SK-N-SH (cell line): ENCODE data around the gene SIN3A. TPM values are rescaled to one million over a fixed set of nuclear protein-coding genes. Genes with fewer than 3 reads are reported as not detected.

Source experiments
- CTCF ChIA-PET: fragments of 300-600, 350-600 bp; formaldehyde crosslinking; extraction: SDS; loops from one replicate; lab custom pipeline; 2021; lab: Yijun Ruan, JAX
- POLR2A ChIA-PET: fragments of 350-600 bp; sonication (Branson Sonifier 250); formaldehyde crosslinking; extraction: SDS; loops from one replicate; lab custom pipeline; 2020; ENCODE audit warnings: antibody characterized with exemption, inconsistent platforms; lab: Yijun Ruan, JAX
- DNase-seq: peaks from one replicate; pipeline ENCODE4 v3.0.0; 2012
- H2AFZ ChIP-seq: fragments of 200-600 bp; sonication (generic); 2 replicates; pipeline ENCODE4 v1.8.1; 2016; ENCODE audit warnings: antibody characterized with exemption, mild to moderate bottlenecking, low read depth
- H3F3A ChIP-seq: fragments of 200-600 bp; sonication (generic); replicated peaks from 2 replicates; pipeline ENCODE3; 2016; ENCODE audit warnings: antibody characterized with exemption, mild to moderate bottlenecking; ENCODE audit not compliant: insufficient read depth
- H3K27ac ChIP-seq, 2 experiments: fragments of 200-500 bp in 1 of 2; fragments of 200-600 bp in 1 of 2; sonication (Bioruptor generic) in 1 of 2; sonication (generic), shearing (Covaris generic) in 1 of 2; 2 replicates each; pipeline versions ENCODE4 v1.5.1 to v1.6.1; 2014 to 2016; ENCODE audit warnings: low read depth in 2 of 2, inconsistent platforms in 1 of 2, low read length in 1 of 2, mild to moderate bottlenecking in 1 of 2, mixed read lengths in 1 of 2
- H3K27me3 ChIP-seq: fragments of 200-600 bp; sonication (generic), shearing (Covaris generic); 2 replicates; pipeline ENCODE4 v1.6.1; 2016; ENCODE audit warnings: mixed run types; ENCODE audit not compliant: insufficient read depth
- H3K36me3 ChIP-seq, 2 experiments: fragments of 200-500 bp in 1 of 2; fragments of 200-600 bp in 1 of 2; sonication (Bioruptor generic) in 1 of 2; sonication (generic) in 1 of 2; replicated peaks in 1 of 2; 2 replicates each; pipeline versions ENCODE3 to v1.5.1; 2014 to 2016; ENCODE audit warnings: low read length in 1 of 2, mild to moderate bottlenecking in 1 of 2; ENCODE audit not compliant: insufficient read depth in 2 of 2, control insufficient read depth in 1 of 2
- H3K4me1 ChIP-seq, 2 experiments: fragments of 200-500 bp in 1 of 2; fragments of 200-600 bp in 1 of 2; sonication (Bioruptor generic) in 1 of 2; sonication (generic), shearing (Covaris generic) in 1 of 2; 2 replicates each; pipeline versions ENCODE4 v1.5.1 to v1.6.1; 2014 to 2016; ENCODE audit warnings: low read depth in 1 of 2, low read length in 1 of 2, mixed run types in 1 of 2; ENCODE audit not compliant: insufficient read depth in 2 of 2, control insufficient read depth in 1 of 2
- H3K4me2 ChIP-seq: fragments of 200-600 bp; sonication (generic), shearing (Covaris generic); 2 replicates; pipeline ENCODE4 v1.6.1; 2017; ENCODE audit warnings: mixed run types
- H3K4me3 ChIP-seq, 2 experiments: fragments of 200-500 bp in 1 of 2; fragments of 200-600 bp in 1 of 2; sonication (Bioruptor generic) in 1 of 2; sonication (generic), shearing (Covaris generic) in 1 of 2; 2 replicates each; pipeline versions ENCODE4 v1.5.1 to v1.8.1; 2014 to 2016; ENCODE audit warnings: low read depth in 2 of 2, inconsistent platforms in 1 of 2, low read length in 1 of 2, mild to moderate bottlenecking in 1 of 2, mixed read lengths in 1 of 2, moderate library complexity in 1 of 2
- H3K79me2 ChIP-seq: fragments of 200-600 bp; sonication (generic); 2 replicates; pipeline ENCODE4 v1.8.1; 2017; ENCODE audit warnings: mild to moderate bottlenecking; ENCODE audit not compliant: insufficient read depth
- H3K9ac ChIP-seq: fragments of 200-600 bp; sonication (generic); 2 replicates; pipeline ENCODE4 v1.6.1; 2017; ENCODE audit warnings: mixed run types
- H3K9me2 ChIP-seq: fragments of 200-600 bp; sonication (generic); 2 replicates; pipeline ENCODE4 v1.6.1; 2017; ENCODE audit warnings: mixed run types
- H3K9me3 ChIP-seq: fragments of 200-600 bp; sonication (generic); 2 replicates; pipeline ENCODE4 v1.6.1; 2017; ENCODE audit warnings: mixed run types, mild to moderate bottlenecking, moderate library complexity
- H4K20me1 ChIP-seq: fragments of 200-600 bp; sonication (generic); 2 replicates; pipeline ENCODE4 v1.6.1; 2017; ENCODE audit warnings: mild to moderate bottlenecking, mixed run types; ENCODE audit not compliant: insufficient read depth
- CHD2 ChIP-seq: fragments of 150-350 bp; IDR thresholded peaks from 2 replicates; pipeline ENCODE4 v1.6.1; 2018; ENCODE audit warnings: low read length; ENCODE audit not compliant: partially characterized antibody
- FOXJ3 ChIP-seq: sonication (generic); formaldehyde crosslinking; IDR thresholded peaks from 2 replicates; pipeline ENCODE4 v1.5.1; 2020; ENCODE audit warnings: mild to moderate bottlenecking, missing genetic modification reagents
- GATA2 ChIP-seq: sonication (generic); formaldehyde crosslinking; IDR thresholded peaks from 2 replicates; pipeline ENCODE4 v1.5.0; 2020; ENCODE audit warnings: mild to moderate bottlenecking, missing genetic modification reagents
- IRF3 ChIP-seq: fragments of 150-350 bp; IDR thresholded peaks from 2 replicates; pipeline ENCODE4 v1.6.1; 2016; ENCODE audit warnings: mild to moderate bottlenecking, low read depth, low read length
- JUND ChIP-seq: IDR thresholded peaks from 2 replicates; pipeline ENCODE4 v1.4.0; 2012
- MAX ChIP-seq: IDR thresholded peaks from 2 replicates; pipeline ENCODE4 v1.4.0; 2012; ENCODE audit warnings: low read depth
- MEF2A ChIP-seq: IDR thresholded peaks from 2 replicates; pipeline ENCODE4 v1.4.0; 2012; ENCODE audit warnings: low read depth, borderline replicate concordance
- MXI1 ChIP-seq: IDR thresholded peaks from 2 replicates; pipeline ENCODE4 v1.6.1; 2012; ENCODE audit warnings: mild to moderate bottlenecking, low read depth, low read length, improper control_type of control experiment
- NFIC ChIP-seq: IDR thresholded peaks from 2 replicates; pipeline ENCODE4 v1.4.0; 2012; ENCODE audit warnings: borderline replicate concordance
- NRF1 ChIP-seq: IDR thresholded peaks from 2 replicates; pipeline ENCODE4 v1.6.1; 2012; ENCODE audit warnings: low read depth, mild to moderate bottlenecking, low read length
- POLR2AphosphoS5 ChIP-seq: IDR thresholded peaks from 2 replicates; pipeline ENCODE4 v1.6.1; 2012; ENCODE audit warnings: low read depth, low read length
- RAD21 ChIP-seq: IDR thresholded peaks from 2 replicates; pipeline ENCODE4 v1.6.1; 2012; ENCODE audit warnings: mild to moderate bottlenecking, low read length
- RCOR1 ChIP-seq: fragments of 150-350 bp; IDR thresholded peaks from 2 replicates; pipeline ENCODE4 v1.6.1; 2017; ENCODE audit warnings: antibody characterized with exemption, low read length
- SIN3A ChIP-seq: IDR thresholded peaks from 2 replicates; pipeline ENCODE4 v1.6.1; 2012; ENCODE audit warnings: low read depth, mild to moderate bottlenecking, low read length, moderate library complexity, borderline replicate concordance
- SMC3 ChIP-seq: IDR thresholded peaks from 2 replicates; pipeline ENCODE4 v1.6.1; 2012; ENCODE audit warnings: low read depth, low read length, improper control_type of control experiment
- TAF1 ChIP-seq: IDR thresholded peaks from 2 replicates; pipeline ENCODE4 v1.6.1; 2012; ENCODE audit warnings: low read depth, mild to moderate bottlenecking, low read length, moderate library complexity, borderline replicate concordance
- TCF12 ChIP-seq: IDR thresholded peaks from 2 replicates; pipeline ENCODE4 v1.4.0; 2012
- USF1 ChIP-seq: IDR thresholded peaks from 2 replicates; pipeline ENCODE4 v1.4.0; 2012; ENCODE audit warnings: low read depth, borderline replicate concordance
- YY1 ChIP-seq: IDR thresholded peaks from 2 replicates; pipeline ENCODE4 v1.4.0; 2012; ENCODE audit warnings: low read depth, mild to moderate bottlenecking
- ZBTB33 ChIP-seq: IDR thresholded peaks from 2 replicates; pipeline ENCODE4 v1.4.0; 2012; ENCODE audit warnings: low read depth, borderline replicate concordance
- WGBS: methylation state at CpG from one replicate; pipeline ENCODE4 v1.1.6; 2017; ENCODE audit warnings: low lambda C conversion rate; 5-methylcytosine and 5-hydroxymethylcytosine counted together
- polyA plus RNA-seq, 3 experiments: library from polyadenylated mRNA; depleted of rRNA; stranded (reverse); fragments of >200 nt; gene quantifications; 2 replicates each; pipeline ENCODE4 v1.2.3, GENCODE V29; 2012

SIN3A gene
- polyA plus RNA-seq, 1 of the 3 experiments (the other 2 are of a cell fraction), result 32.2 TPM

- CTCF ChIA-PET, result interaction anchor here (0.9 to 1.1 kb wide), 3 partner anchors 23 to 310 kb away, joined by 3 to 4 read pairs (median 3); partner anchors contain the start of gene MAN2C1
- DNase-seq, result no peak
- H3K36me3 ChIP-seq, result peaks cover 0 to 16% of the 10 kb centered on the region in 2 experiments
- WGBS, result 95% methylated on average over 8 of the region's 13 CpGs
- peaks cover 17% of the 10 kb centered on the region for H3K79me2 ChIP-seq
- no peak overlapping the region for H3K4me3 ChIP-seq
- peaks cover 0 to 8% of the 10 kb centered on the region in 2 experiments; a peak in 3 of 4 replicates for H3K4me1 ChIP-seq
- no peaks in the 10 kb centered on the region for H3K9me3 ChIP-seq
- TF ChIP-seq SMC3 (no peak), CHD2 (no peak), MXI1 (no peak), IRF3 (no peak), RCOR1 (no peak), JUND (no peak), NFIC (no peak), SIN3A (no peak), POLR2AphosphoS5 (no peak), TCF12 (no peak), NRF1 (no peak), MAX (no peak), USF1 (no peak), FOXJ3 (CRISPR knock-in tag) (no peak), MEF2A (no peak), GATA2 (CRISPR knock-in tag) (no peak), ZBTB33 (no peak), TAF1 (no peak), RAD21 (no peak), YY1 (no peak)
- H3K27me3 ChIP-seq, result no peaks in the 10 kb centered on the region
- H4K20me1 ChIP-seq, result no peaks in the 10 kb centered on the region
- POLR2A ChIA-PET, result no interaction called here
- no peak overlapping the region for H3K27ac ChIP-seq
- no peak overlapping the region for H2AFZ ChIP-seq
- no peaks in the 10 kb centered on the region for H3K9me2 ChIP-seq
- H3F3A ChIP-seq, result peaks cover 7% of the 10 kb centered on the region
- no peak overlapping the region for H3K9ac ChIP-seq
- H3K4me2 ChIP-seq, result no peak overlapping the region
Observed at GRCh38 chr15:75339531-75340240, 111.8 kb downstream of the SIN3A start.
